CD4-positive, alpha-beta memory T cell (primary cell): ENCODE results near the gene CDR2L. TPM values are rescaled to one million over a fixed set of nuclear protein-coding genes. Genes with fewer than 3 reads are reported as not detected.

Source experiments
- CTCF ChIA-PET: fragments of 350-600 bp; sonication (Branson Sonifier 250); formaldehyde crosslinking; loops from one replicate; lab custom pipeline; 2021; ENCODE audit warnings: inconsistent platforms; ENCODE audit not compliant: partially characterized antibody; lab: Charles Lee
- POLR2A ChIA-PET: fragments of 350-600 bp; sonication (Branson Sonifier 250); formaldehyde crosslinking; loops from one replicate; lab custom pipeline; 2021; ENCODE audit not compliant: partially characterized antibody; lab: Charles Lee
- DNase-seq, 5 donors: peaks; one replicate each; pipeline versions ENCODE4 v3.0.0 to v3.0.0-alpha.2; 2020 to 2022; ENCODE audit warnings: mixed read lengths in 1 of 5
- H3K27ac ChIP-seq: one replicate; pipeline ENCODE4 v1.7.0; 2013; ENCODE audit warnings: low read depth, low read length
- H3K27me3 ChIP-seq: 2 replicates; pipeline ENCODE4 v1.7.0; 2013; ENCODE audit warnings: mild to moderate bottlenecking, low read length, moderate library complexity; ENCODE audit not compliant: insufficient read depth
- H3K36me3 ChIP-seq: 2 replicates; pipeline ENCODE4 v1.7.0; 2013; ENCODE audit warnings: mild to moderate bottlenecking, low read length, moderate library complexity; ENCODE audit not compliant: insufficient read depth
- H3K4me1 ChIP-seq: 2 replicates; pipeline ENCODE4 v1.7.0; 2013; ENCODE audit warnings: mild to moderate bottlenecking, low read length, moderate library complexity; ENCODE audit not compliant: insufficient read depth
- H3K4me3 ChIP-seq, 2 donors: one replicate each; pipeline ENCODE4 v1.7.0; 2013; ENCODE audit warnings: low read length in 2 of 2, mild to moderate bottlenecking in 1 of 2
- H3K9me3 ChIP-seq, 2 donors: one replicate each; pipeline ENCODE4 v1.7.0; 2013; ENCODE audit warnings: low read length in 2 of 2, control low read depth in 1 of 2; ENCODE audit not compliant: control insufficient read depth in 1 of 2
- H3K27ac Mint-ChIP-seq, 7 donors: one replicate each; pipeline ENCODE4 v1.8.0; 2020 to 2021; ENCODE audit warnings: mixed read lengths in 7 of 7, mild to moderate bottlenecking in 6 of 7, inconsistent platforms in 3 of 7, moderate library complexity in 3 of 7
- H3K27me3 Mint-ChIP-seq, 2 donors: one replicate each; pipeline ENCODE4 v1.8.0; 2020 to 2021; ENCODE audit warnings: mixed read lengths in 2 of 2
- H3K36me3 Mint-ChIP-seq, 2 donors: one replicate each; pipeline ENCODE4 v1.8.0; 2020 to 2021; ENCODE audit warnings: mixed read lengths in 2 of 2, inconsistent platforms in 1 of 2, mild to moderate bottlenecking in 1 of 2
- H3K4me1 Mint-ChIP-seq, 4 donors: one replicate each; pipeline ENCODE4 v1.8.0; 2020 to 2021; ENCODE audit warnings: mixed read lengths in 4 of 4, mild to moderate bottlenecking in 1 of 4
- H3K4me3 Mint-ChIP-seq, 8 donors: one replicate each; pipeline ENCODE4 v1.8.0; 2020 to 2021; ENCODE audit warnings: mixed read lengths in 8 of 8, mild to moderate bottlenecking in 7 of 8, moderate library complexity in 6 of 8, inconsistent platforms in 3 of 8
- H3K9me3 Mint-ChIP-seq, 8 donors: one replicate each; pipeline ENCODE4 v1.8.0; 2020 to 2021; ENCODE audit warnings: mixed read lengths in 8 of 8, mild to moderate bottlenecking in 5 of 8, inconsistent platforms in 3 of 8, moderate library complexity in 1 of 8
- intact Hi-C: fragments of 100-400 bp; cut with micrococcal nuclease; formaldehyde crosslinking; loops from one replicate; pipeline ENCODE4 v1.15.1; 2023
- polyA plus RNA-seq, 2 donors: library from polyadenylated mRNA; unstranded; fragments of 300-500 nt; fragmentation: Illumina TruSeq; gene quantifications; one replicate each; pipeline ENCODE4 v1.2.3, GENCODE V29; 2021
- total RNA-seq, 2 experiments: library from RNA; stranded (reverse); gene quantifications; one replicate each; pipeline ENCODE4 v1.2.3, GENCODE V29; 2021

CDR2L gene
- total and polyA plus RNA-seq, 4 experiments from 2014 or later, result 0.08 to 0.20 TPM; not detected in 2

DNA sequence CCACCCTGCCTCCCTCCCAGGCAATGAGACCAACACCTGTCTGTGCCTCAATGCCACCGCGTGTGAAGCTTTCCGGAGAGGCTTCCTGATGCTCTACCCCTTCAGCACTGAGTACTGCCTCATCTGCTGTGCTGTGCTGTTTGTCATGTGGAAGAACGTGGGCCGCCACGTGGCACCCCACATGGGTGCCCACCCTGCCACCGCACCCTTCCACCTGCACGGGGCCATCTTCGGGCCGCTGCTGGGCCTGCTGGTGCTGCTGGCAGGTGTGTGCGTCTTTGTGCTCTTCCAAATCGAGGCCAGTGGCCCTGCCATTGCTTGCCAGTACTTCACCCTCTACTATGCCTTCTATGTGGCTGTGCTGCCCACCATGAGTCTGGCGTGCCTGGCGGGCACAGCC, 40.8 kb upstream of the CDR2L start:
- H3K4me1 ChIP-seq, result no peaks in the 10 kb centered on the region
- Mint-ChIP-seq H3K4me1 (no peaks in the 10 kb centered on the region), H3K4me3 (no peak overlapping the region), H3K36me3 (no peaks in the 10 kb centered on the region), H3K9me3 (no peaks in the 10 kb centered on the region), H3K27me3 (peaks cover 3 to 16% of the 10 kb centered on the region in 2 donors), H3K27ac (no peak overlapping the region)
- H3K36me3 ChIP-seq, result no peaks in the 10 kb centered on the region
- H3K27me3 ChIP-seq, result no peaks in the 10 kb centered on the region
- H3K4me3 ChIP-seq, result no peak overlapping the region
- no peak overlapping the region for H3K27ac ChIP-seq
- no peaks in the 10 kb centered on the region for H3K9me3 ChIP-seq
- no peak for DNase-seq
- ChIA-PET CTCF (interaction anchor here (1.4 to 1.5 kb wide), 2 partner anchors 10 to 15 kb away, joined by 3 read pairs; no protein-coding TSS in a partner anchor), POLR2A (no interaction called here)
- intact Hi-C loops, result no loop called here

GRCh38 chr17:74947041-74947754, 40.2 kb upstream of the CDR2L start:
- H3K4me3 ChIP-seq, result no peak overlapping the region
- Mint-ChIP-seq H3K9me3 (no peaks in the 10 kb centered on the region), H3K27me3 (peaks cover 3 to 11% of the 10 kb centered on the region in 2 donors), H3K4me3 (no peak overlapping the region), H3K36me3 (no peaks in the 10 kb centered on the region), H3K27ac (no peak overlapping the region), H3K4me1 (no peaks in the 10 kb centered on the region)
- no peaks in the 10 kb centered on the region for H3K27me3 ChIP-seq
- H3K36me3 ChIP-seq, result no peaks in the 10 kb centered on the region
- POLR2A ChIA-PET, result no interaction called here
- CTCF ChIA-PET, result interaction anchor here (1.4 kb wide), 1 partner anchor 14 kb away, joined by 3 read pairs; no protein-coding TSS in a partner anchor
- no peaks in the 10 kb centered on the region for H3K4me1 ChIP-seq
- no peak for DNase-seq
- no peaks in the 10 kb centered on the region for H3K9me3 ChIP-seq
- intact Hi-C loops, result no loop called here
- no peak overlapping the region for H3K27ac ChIP-seq

DNA sequence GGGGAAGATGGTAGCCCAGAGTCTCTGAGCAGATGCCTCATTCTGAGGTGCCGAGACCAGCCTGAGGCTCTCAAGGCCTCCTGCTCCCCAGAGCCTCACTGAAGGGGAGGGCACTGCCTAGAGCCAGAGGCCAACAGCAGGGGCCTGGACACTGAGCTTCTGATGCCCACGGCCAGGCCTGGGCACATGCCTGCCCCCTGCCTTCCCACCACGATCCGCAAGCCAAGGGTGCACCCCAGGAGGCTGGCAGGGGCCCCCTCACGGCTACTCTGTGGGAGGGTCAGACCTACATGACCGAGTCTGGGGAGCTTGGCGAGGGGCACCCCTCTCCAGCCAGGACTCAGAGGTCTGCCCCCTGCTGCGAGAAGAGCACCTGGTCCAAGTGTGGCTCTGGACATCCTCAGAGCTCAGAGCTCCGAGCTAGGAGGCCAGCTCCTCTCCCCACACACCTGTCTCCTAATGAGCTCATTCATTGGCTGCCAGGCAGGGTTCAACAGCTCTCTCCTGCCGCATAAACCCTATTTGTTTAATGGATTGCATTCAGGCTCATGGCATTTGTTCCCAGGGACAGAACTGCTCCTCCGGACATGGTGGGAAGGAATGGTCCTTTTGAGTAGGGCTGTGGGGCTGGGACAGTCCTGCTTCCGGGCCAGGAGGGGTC, 37.8 kb upstream of the CDR2L start:
- H3K36me3 ChIP-seq, result no peaks in the 10 kb centered on the region
- H3K4me1 Mint-ChIP-seq, result no peaks in the 10 kb centered on the region
- ChIA-PET POLR2A (no interaction called here), CTCF (interaction anchor here (0.8 to 2.3 kb wide), 2 partner anchors 9 to 12 kb away, joined by 3 to 10 read pairs; no protein-coding TSS in a partner anchor)
- H3K27ac ChIP-seq, result no peak overlapping the region
- H3K4me3 Mint-ChIP-seq, result peak overlapping the region in 1 of 8 donors; percentile 6
- H3K9me3 ChIP-seq, result no peaks in the 10 kb centered on the region
- H3K36me3 Mint-ChIP-seq, result no peaks in the 10 kb centered on the region
- no peaks in the 10 kb centered on the region for H3K4me1 ChIP-seq
- H3K9me3 Mint-ChIP-seq, result no peaks in the 10 kb centered on the region
- DNase-seq, result no peak
- no peaks in the 10 kb centered on the region for H3K27me3 ChIP-seq
- no peak overlapping the region for H3K27ac Mint-ChIP-seq
- intact Hi-C loops, result no loop called here
- peaks cover 0 to 6% of the 10 kb centered on the region in 2 donors for H3K27me3 Mint-ChIP-seq
- no peak overlapping the region for H3K4me3 ChIP-seq

DNA sequence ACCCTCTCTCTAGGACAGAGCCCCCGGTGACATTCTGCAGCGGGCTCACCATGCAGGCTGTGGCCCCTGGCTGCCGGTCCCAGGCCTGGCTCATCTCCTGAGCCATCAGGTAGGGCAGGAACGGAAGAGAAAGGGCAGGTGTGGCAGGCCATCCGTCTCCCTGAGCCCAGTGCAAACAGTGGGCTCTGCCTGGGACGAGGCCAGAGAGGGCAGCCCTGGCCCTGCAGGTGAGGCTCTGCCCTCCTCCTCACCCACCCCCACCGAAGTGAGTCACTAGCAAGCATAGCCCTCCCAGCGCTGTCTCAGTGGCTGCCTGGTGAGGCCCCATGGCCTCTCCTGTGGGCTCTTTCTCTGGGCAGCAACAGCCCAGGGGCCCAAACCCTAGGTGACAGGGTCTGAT, 37.2 kb upstream of the CDR2L start:
- no peaks in the 10 kb centered on the region for H3K36me3 ChIP-seq
- DNase-seq, result no peak
- Mint-ChIP-seq H3K27me3 (peaks cover 0 to 4% of the 10 kb centered on the region in 2 donors), H3K4me3 (peak overlapping the region in 1 of 8 donors; percentile 6), H3K27ac (no peak overlapping the region), H3K36me3 (no peaks in the 10 kb centered on the region), H3K9me3 (no peaks in the 10 kb centered on the region), H3K4me1 (no peaks in the 10 kb centered on the region)
- no peak overlapping the region for H3K27ac ChIP-seq
- POLR2A ChIA-PET, result no interaction called here
- CTCF ChIA-PET, result interaction anchor here (2.3 kb wide), 2 partner anchors 8 to 11 kb away, joined by 9 to 10 read pairs; no protein-coding TSS in a partner anchor
- no peaks in the 10 kb centered on the region for H3K27me3 ChIP-seq
- no peaks in the 10 kb centered on the region for H3K4me1 ChIP-seq
- H3K9me3 ChIP-seq, result no peaks in the 10 kb centered on the region
- H3K4me3 ChIP-seq, result no peak overlapping the region
- intact Hi-C loops, result no loop called here

- no peak for DNase-seq
- intact Hi-C loops, result no loop called here
- no peak overlapping the region for H3K27ac Mint-ChIP-seq
- no peaks in the 10 kb centered on the region for H3K9me3 Mint-ChIP-seq
- Histone ChIP-seq H3K36me3 (no peaks in the 10 kb centered on the region), H3K27me3 (no peaks in the 10 kb centered on the region), H3K4me3 (no peak overlapping the region), H3K9me3 (no peaks in the 10 kb centered on the region), H3K27ac (no peak overlapping the region), H3K4me1 (no peaks in the 10 kb centered on the region)
- ChIA-PET CTCF (interaction anchor here (2.3 kb wide), 1 partner anchor 10 kb away, joined by 9 read pairs; no protein-coding TSS in a partner anchor), POLR2A (no interaction called here)
- H3K4me3 Mint-ChIP-seq, result no peak overlapping the region
- H3K4me1 Mint-ChIP-seq, result no peaks in the 10 kb centered on the region
- H3K27me3 Mint-ChIP-seq, result no peaks in the 10 kb centered on the region
- no peaks in the 10 kb centered on the region for H3K36me3 Mint-ChIP-seq
These were observed 36.4 kb upstream of the CDR2L start for GRCh38 chr17:74951065-74951464.

DNA sequence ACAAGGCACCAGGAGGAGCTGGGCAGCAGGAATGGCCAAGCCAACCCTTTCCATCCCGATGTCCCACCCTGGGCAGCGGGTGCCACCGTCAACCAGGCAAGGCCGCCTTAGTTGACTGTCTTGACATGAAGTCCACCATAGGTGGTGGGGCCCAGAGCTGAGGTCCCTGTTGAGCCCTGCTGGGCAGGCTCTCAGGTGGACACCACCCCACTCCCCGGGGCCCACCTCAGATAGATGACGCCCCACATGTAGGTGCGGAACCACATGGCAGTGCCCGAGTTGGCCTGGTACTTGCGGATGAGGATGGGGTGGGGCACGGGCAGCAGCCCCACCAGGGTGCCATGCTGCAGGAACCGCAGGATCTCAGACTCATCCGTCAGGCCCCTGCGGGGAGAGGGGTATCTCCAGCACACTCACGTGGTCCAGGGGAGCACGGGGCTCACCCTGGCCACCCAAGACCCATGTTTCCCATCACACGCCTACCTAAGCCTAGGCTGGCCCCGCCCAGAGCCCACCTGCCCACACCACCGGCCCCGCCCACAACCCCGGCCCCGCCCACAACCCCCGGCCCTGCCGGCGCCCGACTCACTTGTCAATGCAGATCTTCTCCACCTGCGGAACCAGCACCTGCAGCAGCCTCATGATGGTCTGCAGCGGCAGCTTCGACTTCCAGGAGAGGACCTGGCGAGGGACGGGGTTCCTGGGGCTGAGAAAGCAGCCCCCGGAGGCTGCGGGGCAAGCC, 35.6 kb upstream of the CDR2L start:
- H3K36me3 Mint-ChIP-seq, result no peaks in the 10 kb centered on the region
- H3K27me3 ChIP-seq, result no peaks in the 10 kb centered on the region
- H3K4me3 Mint-ChIP-seq, result no peak overlapping the region
- DNase-seq, result no peak
- H3K4me1 ChIP-seq, result no peaks in the 10 kb centered on the region
- intact Hi-C loops, result no loop called here
- no peak overlapping the region for H3K27ac Mint-ChIP-seq
- no peak overlapping the region for H3K27ac ChIP-seq
- H3K9me3 Mint-ChIP-seq, result no peaks in the 10 kb centered on the region
- no peaks in the 10 kb centered on the region for H3K36me3 ChIP-seq
- no peaks in the 10 kb centered on the region for H3K4me1 Mint-ChIP-seq
- H3K27me3 Mint-ChIP-seq, result no peaks in the 10 kb centered on the region
- ChIA-PET CTCF (interaction anchor here (2.3 kb wide), 1 partner anchor 9 kb away, joined by 9 read pairs; no protein-coding TSS in a partner anchor), POLR2A (no interaction called here)
- H3K4me3 ChIP-seq, result no peak overlapping the region
- H3K9me3 ChIP-seq, result no peaks in the 10 kb centered on the region
